GM12878 (cell line): ENCODE results near the gene TTLL10. TPM values are rescaled to one million over a fixed set of nuclear protein-coding genes. Genes with fewer than 3 reads are reported as not detected.

Experiments used
- ATAC-seq: fragments of 200-7000 bp; cut with Tn5 transposase; 3 replicates; pipeline ENCODE4 v1.9.1; 2020; ENCODE audit warnings: mild to moderate bottlenecking, moderate library complexity
- BruUV-seq: library from RNA; stranded (reverse); fragments of 400-500 nt; replicated peaks from 2 replicates; lab custom pipeline; 2021; lab: Mats Ljungman, UMichigan
- CTCF ChIA-PET: fragments of 300-600 bp; sonication (Branson Sonifier 250); formaldehyde crosslinking; extraction: SDS; loops from one replicate; lab custom pipeline; 2021; ENCODE audit warnings: inconsistent platforms; lab: Yijun Ruan, JAX
- POLR2A ChIA-PET: fragments of 350-600 bp; formaldehyde crosslinking; extraction: SDS; loops from one replicate; lab custom pipeline; 2021; ENCODE audit warnings: inconsistent platforms; lab: Charles Lee
- RAD21 ChIA-PET: fragments of 300-600 bp; sonication (Branson Sonifier 250); formaldehyde crosslinking; loops from one replicate; lab custom pipeline; 2023; ENCODE audit warnings: antibody characterized with exemption; ENCODE audit not compliant: unreplicated experiment; lab: Charles Lee
- SMC1A ChIA-PET: fragments of 300-600 bp; sonication (Branson Sonifier 250); formaldehyde crosslinking; loops from one replicate; lab custom pipeline; 2023; ENCODE audit not compliant: unreplicated experiment, uncharacterized antibody; lab: Charles Lee
- DNase-seq: peaks from one replicate; pipeline ENCODE4 v3.0.0-alpha.2; 2011; ENCODE audit warnings: low read depth, low spot score
- FAIRE-seq: peaks from 3 replicates; lab custom pipeline; 2011; peaks lifted over from hg19 to GRCh38; lab: Jason Lieb, UNC
- H2AFZ ChIP-seq: 2 replicates; pipeline ENCODE4 v1.6.0; 2011; ENCODE audit warnings: low read depth, low read length, control low read depth; ENCODE audit not compliant: control insufficient read depth
- H3K27ac ChIP-seq: 2 replicates; pipeline ENCODE4 v1.5.1; 2011; ENCODE audit warnings: control low read depth; ENCODE audit not compliant: control insufficient read depth, insufficient read depth
- H3K27me3 ChIP-seq, 2 experiments: replicated peaks in 1 of 2; 2 replicates each; pipeline versions ENCODE4 v1.6.0 to v1.6.1; 2011; ENCODE audit warnings: low read length in 1 of 2; ENCODE audit not compliant: control insufficient read depth in 2 of 2, insufficient read depth in 2 of 2
- H3K36me3 ChIP-seq, 2 experiments: 2 replicates each; pipeline ENCODE4 v1.5.1; 2011; ENCODE audit warnings: low read length in 1 of 2; ENCODE audit not compliant: control insufficient read depth in 2 of 2, insufficient read depth in 2 of 2
- H3K4me1 ChIP-seq: 2 replicates; pipeline ENCODE4 v1.6.1; 2011; ENCODE audit warnings: mild to moderate bottlenecking, low read length, moderate library complexity, mixed read lengths; ENCODE audit not compliant: control insufficient read depth, insufficient read depth
- H3K4me2 ChIP-seq: 2 replicates; pipeline ENCODE4 v1.6.0; 2011; ENCODE audit warnings: control low read depth; ENCODE audit not compliant: control insufficient read depth, insufficient read depth
- H3K4me3 ChIP-seq: fragments of 200-600 bp; sonication (generic); 2 replicates; pipeline ENCODE4 v1.5.1; 2016
- H3K79me2 ChIP-seq: 2 replicates; pipeline ENCODE4 v1.6.0; 2011; ENCODE audit warnings: low read length; ENCODE audit not compliant: control insufficient read depth, insufficient read depth
- H3K9ac ChIP-seq: 2 replicates; pipeline ENCODE4 v1.8.0; 2011; ENCODE audit warnings: low read length, control low read depth, mixed read lengths; ENCODE audit not compliant: control insufficient read depth, insufficient read depth
- H3K9me3 ChIP-seq: replicated peaks from 3 replicates; pipeline ENCODE4 v1.5.1; 2011; ENCODE audit warnings: mild to moderate bottlenecking, low read length; ENCODE audit not compliant: control insufficient read depth, insufficient read depth
- H4K20me1 ChIP-seq: 2 replicates; pipeline ENCODE4 v1.6.0; 2011; ENCODE audit not compliant: control insufficient read depth, insufficient read depth
- ASH2L ChIP-seq: fragments of 300-600, 200-600 bp; sonication (generic); IDR thresholded peaks from 2 replicates; pipeline ENCODE4 v1.6.1; 2017; ENCODE audit warnings: low read depth, mild to moderate bottlenecking, borderline replicate concordance
- ATF3 ChIP-seq: IDR thresholded peaks from 2 replicates; pipeline ENCODE4 v1.6.1; 2011; ENCODE audit warnings: low read depth, mild to moderate bottlenecking, low read length, moderate library complexity, borderline replicate concordance; ENCODE audit errors: extremely low read depth
- BCLAF1 ChIP-seq: fragments of 450-650 bp; IDR thresholded peaks from 2 replicates; pipeline ENCODE4 v1.6.1; 2017; ENCODE audit warnings: antibody characterized with exemption, mild to moderate bottlenecking, moderate library complexity
- E2F8 ChIP-seq: fragments of 450-650 bp; IDR thresholded peaks from 2 replicates; pipeline ENCODE4 v1.6.1; 2018; ENCODE audit warnings: mild to moderate bottlenecking, low read depth, moderate library complexity; ENCODE audit not compliant: partially characterized antibody
- TAF1 ChIP-seq: IDR thresholded peaks from 2 replicates; pipeline ENCODE4 v1.6.1; 2011; ENCODE audit warnings: mild to moderate bottlenecking, low read depth, low read length, borderline replicate concordance
- ZBTB40 ChIP-seq: fragments of 450-650 bp; IDR thresholded peaks from 2 replicates; pipeline ENCODE4 v1.6.1; 2016; ENCODE audit warnings: mild to moderate bottlenecking, moderate library complexity, borderline replicate concordance
- WGBS: methylation state at CpG from one replicate; pipeline ENCODE4 v1.1.6; 2016; ENCODE audit warnings: low lambda C conversion rate; ENCODE audit not compliant: insufficient replicate concordance, insufficient coverage; ENCODE audit errors: missing lambda C conversion rate; 5-methylcytosine and 5-hydroxymethylcytosine counted together
- in situ Hi-C: fragments of 300-500 bp; cut with MboI; formaldehyde crosslinking; loops from 9 replicates; pipeline ENCODE4 v1.14.3; 2018; ENCODE audit warnings: mixed read lengths
- intact Hi-C: fragments of 100-400 bp; cut with micrococcal nuclease; formaldehyde crosslinking; loops from one replicate; pipeline ENCODE4 v1.14.2; 2022; ENCODE audit not compliant: unreplicated experiment
- polyA plus RNA-seq, 11 experiments: library from polyadenylated mRNA; depleted of rRNA in 4 of 11; unstranded in 6 of 11; stranded (reverse) in 5 of 11; fragments of >200 nt; fragmentation: Nextera tagmentation in 4 of 11; fragmentation: Illumina TruSeq in 1 of 11; extraction: Ambion mirVana in 4 of 11; extraction: Trizol in 1 of 11; gene quantifications; 1 replicate in 1 of 11; 2 replicates in 10 of 11; pipeline versions ENCODE4 v1.2.1 to v1.2.3, GENCODE V29; 2011 to 2016; ENCODE audit warnings: inconsistent platforms in 2 of 11, missing spikeins in 2 of 11, low read depth in 1 of 11
- total RNA-seq, 4 experiments: library from RNA; depleted of rRNA in 3 of 4; stranded (reverse); fragments of >200 nt in 3 of 4; fragmentation: Illumina TruSeq in 1 of 4; extraction: Trizol in 1 of 4; gene quantifications; 2 replicates each; pipeline versions ENCODE4 v1.2.1 to v1.2.3, GENCODE V29; 2013 to 2021

Gene TTLL10
- total and polyA plus RNA-seq, 10 of the 15 experiments (the other 5 are each of a cell fraction or from before 2014, with no cell fraction given) = not detected

GRCh38 chr1:1183221-1183747 lies 9.6 kb downstream of the TTLL10 start (continued):
- no peak for TF ChIP-seq TAF1
- no peak for TF ChIP-seq E2F8

- Histone ChIP-seq H3K4me2 (no peak overlapping the region), H3K9me3 (no peaks in the 10 kb centered on the region), H3K27ac (no peak overlapping the region), H4K20me1 (no peaks in the 10 kb centered on the region), H2AFZ (no peak overlapping the region), H3K9ac (no peak overlapping the region), H3K27me3 (no peaks in the 10 kb centered on the region; a peak in 1 of 4 replicates), H3K79me2 (no peaks in the 10 kb centered on the region), H3K4me3 (no peak overlapping the region), H3K4me1 (no peaks in the 10 kb centered on the region), H3K36me3 (no peaks in the 10 kb centered on the region)
- ChIA-PET SMC1A (no interaction called here), CTCF (no interaction called here), RAD21 (no interaction called here), POLR2A (no interaction called here)
- no peak; the same call in 2 of the 3 replicates for ATAC-seq
- in situ Hi-C loops = no loop called here
- intact Hi-C loops = no loop called here
- no peak for DNase-seq
- WGBS = 46% methylated on average over 24 of the region's 33 CpGs
- no TSS peak for BruUV-seq
- FAIRE-seq = no peak
- TF ChIP-seq BCLAF1 = no peak
- TF ChIP-seq ZBTB40 = no peak
- TF ChIP-seq ASH2L = no peak
- no peak for TF ChIP-seq ATF3
These were observed 10.4 kb downstream of the TTLL10 start for GRCh38 chr1:1183833-1184775.
